PC-3 (cell line): ENCODE measurements around the gene NMRK2.
"Not testable (repeated sequence)": the region's sequence is repeated elsewhere in the genome, so short reads cannot be mapped to it uniquely, and the experiment has no call there.

Experiments
- EZH2 ChIP-seq: fragments of 300-600 bp; sonication (generic); IDR thresholded peaks from one replicate; pipeline ENCODE4 v1.6.1; 2017; ENCODE audit warnings: antibody characterized with exemption, mild to moderate bottlenecking, low read length; ENCODE audit not compliant: unreplicated experiment
- TF ChIP-seq, protein P1 (sequence below): fragments of 300-600 bp; sonication (generic); conservative IDR thresholded peaks from 2 replicates; pipeline ENCODE4 v1.5.1; 2017; ENCODE audit warnings: antibody characterized with exemption, low read depth, mild to moderate bottlenecking, low read length

DNA sequence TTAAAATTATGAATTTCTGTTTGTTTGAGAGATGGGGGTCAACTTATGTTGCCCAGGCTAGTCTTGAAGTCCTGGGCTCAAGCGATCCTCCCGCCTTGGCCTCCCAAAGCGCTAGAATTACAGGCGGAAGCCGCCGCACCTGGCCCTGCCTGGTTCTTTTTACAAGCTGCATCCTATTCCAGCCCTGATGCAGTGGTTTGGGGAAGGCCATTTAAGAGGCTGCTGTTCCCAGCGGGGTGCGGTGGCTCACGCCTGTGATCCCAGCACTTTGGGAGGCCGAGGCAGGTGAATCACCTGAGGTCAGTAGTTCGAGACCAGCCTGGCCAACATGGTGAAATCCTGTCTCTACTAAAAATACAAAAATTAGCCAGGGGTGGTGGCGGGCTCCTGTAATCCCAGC lies 35.1 kb downstream of the NMRK2 start:
- TF ChIP-seq, protein P1, sequence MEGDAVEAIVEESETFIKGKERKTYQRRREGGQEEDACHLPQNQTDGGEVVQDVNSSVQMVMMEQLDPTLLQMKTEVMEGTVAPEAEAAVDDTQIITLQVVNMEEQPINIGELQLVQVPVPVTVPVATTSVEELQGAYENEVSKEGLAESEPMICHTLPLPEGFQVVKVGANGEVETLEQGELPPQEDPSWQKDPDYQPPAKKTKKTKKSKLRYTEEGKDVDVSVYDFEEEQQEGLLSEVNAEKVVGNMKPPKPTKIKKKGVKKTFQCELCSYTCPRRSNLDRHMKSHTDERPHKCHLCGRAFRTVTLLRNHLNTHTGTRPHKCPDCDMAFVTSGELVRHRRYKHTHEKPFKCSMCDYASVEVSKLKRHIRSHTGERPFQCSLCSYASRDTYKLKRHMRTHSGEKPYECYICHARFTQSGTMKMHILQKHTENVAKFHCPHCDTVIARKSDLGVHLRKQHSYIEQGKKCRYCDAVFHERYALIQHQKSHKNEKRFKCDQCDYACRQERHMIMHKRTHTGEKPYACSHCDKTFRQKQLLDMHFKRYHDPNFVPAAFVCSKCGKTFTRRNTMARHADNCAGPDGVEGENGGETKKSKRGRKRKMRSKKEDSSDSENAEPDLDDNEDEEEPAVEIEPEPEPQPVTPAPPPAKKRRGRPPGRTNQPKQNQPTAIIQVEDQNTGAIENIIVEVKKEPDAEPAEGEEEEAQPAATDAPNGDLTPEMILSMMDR = not testable (repeated sequence)
- TF ChIP-seq EZH2 = not testable (repeated sequence)
